HG03571 (cell line): Measurements from ENCODE around the gene EOLA2.
"Not testable (repeated sequence)": the region's sequence is repeated elsewhere in the genome, so short reads cannot be mapped to it uniquely, and the experiment has no call there.

Experiments
- ATAC-seq: cut with Tn5 transposase; IDR thresholded peaks from one replicate; pipeline ENCODE4 v1.9.1; 2021; ENCODE audit not compliant: unreplicated experiment

EOLA2 gene

GRCh38 chrX:149938427-149938880 lies at the start of gene EOLA2:
EOLA2 (minus strand) TSS chrX:149938491; CDS start chrX:149933874, 4,617 bp downstream.
- peak; percentile 76 for ATAC-seq

GRCh38 chrX:149987613-149988012 lies 49.3 kb upstream of the EOLA2 start:
- ATAC-seq, result peak; percentile 69

- no peak for ATAC-seq
These were observed 46.1 kb upstream of the EOLA2 start for GRCh38 chrX:149984411-149984810.

- ATAC-seq, result no peak
These were observed 44.0 kb upstream of the EOLA2 start for GRCh38 chrX:149982310-149982709.

GRCh38 chrX:149979126-149979644 lies 40.9 kb upstream of the EOLA2 start:
- ATAC-seq, result no peak

GRCh38 chrX:149962859-149963757 lies 24.8 kb upstream of the EOLA2 start:
- no peak for ATAC-seq

- no peak for ATAC-seq
These were observed 23.7 kb upstream of the EOLA2 start for GRCh38 chrX:149962010-149962409.

- ATAC-seq, result no peak
These were observed 23.3 kb upstream of the EOLA2 start for GRCh38 chrX:149961572-149961971.

GRCh38 chrX:149950681-149951080 lies 12.4 kb upstream of the EOLA2 start:
- no peak for ATAC-seq

- ATAC-seq, result no peak
These were observed 11.6 kb upstream of the EOLA2 start for GRCh38 chrX:149949743-149950436.

GRCh38 chrX:149948016-149948415 lies 9.7 kb upstream of the EOLA2 start:
- no peak for ATAC-seq

GRCh38 chrX:149946932-149947331 lies 8.6 kb upstream of the EOLA2 start:
- not testable (repeated sequence) for ATAC-seq

GRCh38 chrX:149945820-149946219 lies 7.5 kb upstream of the EOLA2 start:
- not testable (repeated sequence) for ATAC-seq

- not testable (repeated sequence) for ATAC-seq
These were observed 6.9 kb upstream of the EOLA2 start for GRCh38 chrX:149945087-149945670.

GRCh38 chrX:149940674-149941024 lies 2.4 kb upstream of the EOLA2 start:
- ATAC-seq, result not testable (repeated sequence)

- peak; percentile 46 for ATAC-seq
These were observed 1.8 kb upstream of the EOLA2 start for GRCh38 chrX:149939905-149940673.

GRCh38 chrX:149939655-149939904 lies 1.3 kb upstream of the EOLA2 start:
- no peak for ATAC-seq

GRCh38 chrX:149938881-149939654 lies 777 bp upstream of the EOLA2 start:
- no peak for ATAC-seq

- ATAC-seq, result peak; percentile 2
These were observed 342 bp downstream of the EOLA2 start for GRCh38 chrX:149937871-149938426.

- not testable (repeated sequence) for ATAC-seq
These were observed 963 bp downstream of the EOLA2 start for GRCh38 chrX:149937328-149937727.
